ENCODE data around the gene ZNF556.

ZNF556 gene

GRCh38 chr19:2867025-2867991 lies at the start of gene ZNF556:
Gene ZNF556 (plus strand): TSS chr19:2867335. CDS start chr19:2867422, 87 bp downstream.
- peak; percentile 97 to 98 for DNase-seq

GRCh38 chr19:2819540-2820111 lies 47.5 kb upstream of the ZNF556 start, which contains the start of gene ZNF554:
Gene ZNF554 (plus strand): TSS chr19:2819868. CDS start chr19:2820072, 204 bp downstream.
- peak; percentile 83 to 94 for DNase-seq

GRCh38 chr19:2820112-2820702 lies 46.9 kb upstream of the ZNF556 start:
- no peak for DNase-seq

GRCh38 chr19:2822846-2823245 lies 44.3 kb upstream of the ZNF556 start:
- no peak for DNase-seq

- DNase-seq, result no peak
Measured at GRCh38 chr19:2823646-2824045, 43.5 kb upstream of the ZNF556 start.

- no peak for DNase-seq
Measured at GRCh38 chr19:2824129-2824528, 43.0 kb upstream of the ZNF556 start.

- no peak for DNase-seq
Measured at GRCh38 chr19:2827022-2827421, 40.1 kb upstream of the ZNF556 start.

GRCh38 chr19:2827840-2828489 lies 39.2 kb upstream of the ZNF556 start:
- DNase-seq, result no peak

GRCh38 chr19:2834294-2834871 lies 32.8 kb upstream of the ZNF556 start:
- no peak for DNase-seq

- DNase-seq, result no peak
Measured at GRCh38 chr19:2837430-2837829, 29.7 kb upstream of the ZNF556 start.

GRCh38 chr19:2840794-2841791 lies 26.0 kb upstream of the ZNF556 start, which contains the start of gene ZNF555:
Gene ZNF555 (plus strand): TSS chr19:2841475. CDS start chr19:2841573, 98 bp downstream.
- DNase-seq, result peak; percentile 97 to 98

- no peak for DNase-seq
Measured at GRCh38 chr19:2841855-2842574, 25.1 kb upstream of the ZNF556 start.

- no peak for DNase-seq
Measured at GRCh38 chr19:2845107-2845506, 22.0 kb upstream of the ZNF556 start.

GRCh38 chr19:2846180-2846894 lies 20.8 kb upstream of the ZNF556 start:
- DNase-seq, result no peak

- no peak for DNase-seq
Measured at GRCh38 chr19:2847507-2847906, 19.6 kb upstream of the ZNF556 start.

GRCh38 chr19:2848616-2849015 lies 18.5 kb upstream of the ZNF556 start:
- DNase-seq, result no peak

GRCh38 chr19:2850256-2850925 lies 16.7 kb upstream of the ZNF556 start:
- DNase-seq, result no peak

GRCh38 chr19:2852598-2852997 lies 14.5 kb upstream of the ZNF556 start:
- no peak for DNase-seq

GRCh38 chr19:2853015-2853606 lies 14.0 kb upstream of the ZNF556 start:
- DNase-seq, result no peak

Measured in SHP77 (cell line).